Naive thymus-derived CD4-positive, alpha-beta T cell (primary cell): Measurements from ENCODE around the gene B9D1. TPM values are rescaled to one million over a fixed set of nuclear protein-coding genes. Genes with fewer than 3 reads are reported as not detected.

Source experiments
- ATAC-seq: fragments of 150-1000 bp; cut with Tn5 transposase; 2 replicates; pipeline ENCODE4 v1.10.0; 2021; ENCODE audit warnings: mild to moderate bottlenecking, moderate library complexity
- CTCF ChIA-PET: fragments of 350-600 bp; sonication (Branson Sonifier 250); formaldehyde crosslinking; loops from one replicate; lab custom pipeline; 2021; ENCODE audit warnings: antibody characterized with exemption; lab: Charles Lee
- POLR2A ChIA-PET: fragments of 350-600 bp; sonication (Branson Sonifier 250); formaldehyde crosslinking; loops from one replicate; lab custom pipeline; 2021; ENCODE audit warnings: antibody characterized with exemption, inconsistent platforms; lab: Charles Lee
- DNase-seq, 9 donors: peaks; one replicate each; pipeline versions ENCODE4 v3.0.0 to v3.0.0-alpha.2; 2020 to 2022; ENCODE audit warnings: mixed read lengths in 1 of 9
- H3K27ac ChIP-seq: one replicate; pipeline ENCODE4 v1.7.0; 2013; ENCODE audit warnings: mild to moderate bottlenecking, low read depth, low read length, moderate library complexity
- H3K27me3 ChIP-seq, 2 donors: one replicate each; pipeline ENCODE4 v1.7.0; 2013; ENCODE audit warnings: low read length in 2 of 2, mild to moderate bottlenecking in 2 of 2, moderate library complexity in 2 of 2; ENCODE audit not compliant: control insufficient read depth in 2 of 2, insufficient read depth in 2 of 2
- H3K36me3 ChIP-seq, 3 experiments: 1 replicate in 2 of 3; 2 replicates in 1 of 3; pipeline ENCODE4 v1.7.0; 2013; ENCODE audit warnings: low read length in 3 of 3, mild to moderate bottlenecking in 3 of 3, moderate library complexity in 1 of 3; ENCODE audit not compliant: insufficient read depth in 3 of 3, control insufficient read depth in 2 of 3
- H3K4me1 ChIP-seq, 2 donors: one replicate each; pipeline ENCODE4 v1.7.0; 2013; ENCODE audit warnings: low read length in 2 of 2, mild to moderate bottlenecking in 2 of 2, moderate library complexity in 1 of 2; ENCODE audit not compliant: control insufficient read depth in 2 of 2, insufficient read depth in 2 of 2
- H3K4me3 ChIP-seq: 2 replicates; pipeline ENCODE4 v1.7.0; 2013; ENCODE audit warnings: mild to moderate bottlenecking, low read length
- H3K9me3 ChIP-seq, 3 experiments: 1 replicate in 2 of 3; 2 replicates in 1 of 3; pipeline ENCODE4 v1.7.0; 2013; ENCODE audit warnings: low read length in 3 of 3; ENCODE audit not compliant: control insufficient read depth in 2 of 3
- H3K27ac Mint-ChIP-seq, 9 donors: one replicate each; pipeline ENCODE4 v1.8.0; 2020 to 2022; ENCODE audit warnings: mixed read lengths in 9 of 9, mild to moderate bottlenecking in 8 of 9, moderate library complexity in 5 of 9, inconsistent platforms in 2 of 9
- H3K27me3 Mint-ChIP-seq, 5 donors: one replicate each; pipeline ENCODE4 v1.8.0; 2021 to 2022; ENCODE audit warnings: mixed read lengths in 5 of 5, mild to moderate bottlenecking in 1 of 5
- H3K36me3 Mint-ChIP-seq, 5 donors: one replicate each; pipeline ENCODE4 v1.8.0; 2020 to 2022; ENCODE audit warnings: mixed read lengths in 5 of 5, mild to moderate bottlenecking in 3 of 5, inconsistent platforms in 1 of 5
- H3K4me1 Mint-ChIP-seq, 7 donors: one replicate each; pipeline ENCODE4 v1.8.0; 2020 to 2022; ENCODE audit warnings: mixed read lengths in 7 of 7, mild to moderate bottlenecking in 3 of 7, inconsistent platforms in 1 of 7
- H3K4me3 Mint-ChIP-seq, 10 donors: one replicate each; pipeline ENCODE4 v1.8.0; 2020 to 2022; ENCODE audit warnings: mild to moderate bottlenecking in 10 of 10, mixed read lengths in 10 of 10, moderate library complexity in 6 of 10, inconsistent platforms in 2 of 10
- H3K9me3 Mint-ChIP-seq, 11 donors: one replicate each; pipeline ENCODE4 v1.8.0; 2020 to 2022; ENCODE audit warnings: mixed read lengths in 11 of 11, mild to moderate bottlenecking in 4 of 11, inconsistent platforms in 1 of 11, moderate library complexity in 1 of 11
- intact Hi-C, 2 donors: fragments of 100-400 bp; cut with micrococcal nuclease; formaldehyde crosslinking; loops; one replicate each; pipeline ENCODE4 v1.15.1; 2023
- polyA plus RNA-seq, 2 donors: library from polyadenylated mRNA; unstranded; fragments of 300-500 nt; fragmentation: Illumina TruSeq; gene quantifications; one replicate each; pipeline ENCODE4 v1.2.3, GENCODE V29; 2021
- total RNA-seq, 6 experiments: library from RNA in 5 of 6; stranded (reverse) in 5 of 6; gene quantifications; 1 replicate in 5 of 6; 2 replicates in 1 of 6; pipeline ENCODE4 v1.2.3 and lab custom pipeline; 2021 to 2026

B9D1 gene
- total and polyA plus RNA-seq, 7 experiments from 2014 or later = 0.58 to 5.0 (median 2.1) TPM; not detected in 1

GRCh38 chr17:19309701-19310100 is 52.8 kb downstream of the B9D1 start:
- no peak overlapping the region for H3K4me3 ChIP-seq
- CTCF ChIA-PET = no interaction called here

GRCh38 chr17:19308398-19308797 is 54.1 kb downstream of the B9D1 start:
- H3K27ac Mint-ChIP-seq = no peak overlapping the region
- peaks cover 0 to 18% of the 10 kb centered on the region in 2 donors for H3K27me3 ChIP-seq
- ATAC-seq (no peak), DNase-seq (no peak)
- H3K9me3 Mint-ChIP-seq = no peaks in the 10 kb centered on the region
- H3K27me3 Mint-ChIP-seq = peaks cover 23 to 64% (median 43%) of the 10 kb centered on the region in 5 donors
- POLR2A ChIA-PET = no interaction called here
- no peaks in the 10 kb centered on the region for H3K36me3 ChIP-seq
- CTCF ChIA-PET = no interaction called here
- intact Hi-C loops = no loop called here
- H3K9me3 ChIP-seq = no peaks in the 10 kb centered on the region
- H3K4me1 Mint-ChIP-seq = peaks cover 14 to 42% (median 26%) of the 10 kb centered on the region in 7 donors
- H3K27ac ChIP-seq = no peak overlapping the region
- peaks cover 15 to 23% of the 10 kb centered on the region in 2 donors for H3K4me1 ChIP-seq
- peaks cover 0 to 18% (median 10%) of the 10 kb centered on the region in 5 donors for H3K36me3 Mint-ChIP-seq
- no peak overlapping the region for H3K4me3 Mint-ChIP-seq
- no peak overlapping the region for H3K4me3 ChIP-seq

More at GRCh38 chr17:19309701-19310100, 52.8 kb downstream of the B9D1 start:
- Mint-ChIP-seq H3K4me1 (peaks cover 14 to 39% (median 25%) of the 10 kb centered on the region in 7 donors), H3K27ac (no peak overlapping the region), H3K27me3 (peaks cover 23 to 63% (median 47%) of the 10 kb centered on the region in 5 donors), H3K9me3 (no peaks in the 10 kb centered on the region), H3K4me3 (no peak overlapping the region), H3K36me3 (peaks cover 0 to 27% (median 14%) of the 10 kb centered on the region in 5 donors)
- ATAC-seq (no peak), DNase-seq (no peak)
- intact Hi-C loops = no loop called here
- POLR2A ChIA-PET = no interaction called here
- H3K36me3 ChIP-seq = no peaks in the 10 kb centered on the region
- peaks cover 0 to 18% of the 10 kb centered on the region in 2 donors for H3K27me3 ChIP-seq
- no peaks in the 10 kb centered on the region for H3K9me3 ChIP-seq
- no peak overlapping the region for H3K27ac ChIP-seq
- peaks cover 15 to 23% of the 10 kb centered on the region in 2 donors for H3K4me1 ChIP-seq

- DNase-seq (no peak), ATAC-seq (no peak)
- intact Hi-C loops = no loop called here
- Mint-ChIP-seq H3K4me1 (peaks cover 14 to 50% (median 26%) of the 10 kb centered on the region in 7 donors), H3K27ac (peak overlapping the region in 1 of 9 donors; percentile 5), H3K4me3 (peak overlapping the region in 4 of 10 donors; percentile 4 to 71 (median 26)), H3K9me3 (no peaks in the 10 kb centered on the region), H3K36me3 (peaks cover 0 to 15% (median 9%) of the 10 kb centered on the region in 5 donors), H3K27me3 (peaks cover 23 to 57% (median 43%) of the 10 kb centered on the region in 5 donors)
- Histone ChIP-seq H3K4me3 (no peak overlapping the region), H3K4me1 (peaks cover 15 to 23% of the 10 kb centered on the region in 2 donors), H3K27ac (no peak overlapping the region), H3K27me3 (peaks cover 0 to 18% of the 10 kb centered on the region in 2 donors), H3K36me3 (no peaks in the 10 kb centered on the region), H3K9me3 (no peaks in the 10 kb centered on the region)
- ChIA-PET CTCF (no interaction called here), POLR2A (no interaction called here)
Observed at GRCh38 chr17:19307521-19307920, 55.0 kb downstream of the B9D1 start.

- Histone ChIP-seq H3K27me3 (peaks cover 0 to 18% of the 10 kb centered on the region in 2 donors), H3K4me1 (peaks cover 15 to 23% of the 10 kb centered on the region in 2 donors), H3K27ac (no peak overlapping the region), H3K4me3 (no peak overlapping the region), H3K36me3 (no peaks in the 10 kb centered on the region), H3K9me3 (no peaks in the 10 kb centered on the region)
- DNase-seq (peak in 8 of 9 donors; percentile 26 to 83 (median 73)), ATAC-seq (peak; percentile 89)
- H3K36me3 Mint-ChIP-seq = peaks cover 0 to 7% (median 1%) of the 10 kb centered on the region in 5 donors
- intact Hi-C loops = loop anchor here in 1 of 2 donors (1.0 kb wide), 1 partner anchor 30 kb away; no protein-coding TSS in a partner anchor
- H3K27me3 Mint-ChIP-seq = peaks cover 23 to 58% (median 43%) of the 10 kb centered on the region in 5 donors
- H3K4me3 Mint-ChIP-seq = peak overlapping the region in 9 of 10 donors; percentile 34 to 80 (median 57)
- ChIA-PET CTCF (interaction anchor here (1.1 kb wide), 1 partner anchor 32 kb away, joined by 3 read pairs; no protein-coding TSS in a partner anchor), POLR2A (interaction anchor here (0.6 to 1.0 kb wide), 3 partner anchors 30 to 282 kb away, joined by 4 to 7 read pairs (median 6); no protein-coding TSS in a partner anchor)
- no peaks in the 10 kb centered on the region for H3K9me3 Mint-ChIP-seq
- peak overlapping the region in 7 of 9 donors; percentile 9 to 79 (median 63) for H3K27ac Mint-ChIP-seq
- H3K4me1 Mint-ChIP-seq = peaks cover 14 to 42% (median 26%) of the 10 kb centered on the region in 7 donors
Observed at GRCh38 chr17:19306160-19307111, 56.1 kb downstream of the B9D1 start.

GRCh38 chr17:19305761-19306159 is 56.8 kb downstream of the B9D1 start:
- ChIA-PET CTCF (interaction anchor here (1.1 kb wide), 1 partner anchor 32 kb away, joined by 3 read pairs; no protein-coding TSS in a partner anchor), POLR2A (interaction anchor here (0.6 to 1.0 kb wide), 2 partner anchors 29 to 33 kb away, joined by 4 to 6 read pairs; no protein-coding TSS in a partner anchor)
- H3K9me3 ChIP-seq = no peaks in the 10 kb centered on the region
- peaks cover 15 to 23% of the 10 kb centered on the region in 2 donors for H3K4me1 ChIP-seq
- H3K4me3 Mint-ChIP-seq = peak overlapping the region in 7 of 10 donors; percentile 34 to 80 (median 60)
- H3K27ac ChIP-seq = no peak overlapping the region
- H3K36me3 ChIP-seq = no peaks in the 10 kb centered on the region
- no peak for DNase-seq
- no peaks in the 10 kb centered on the region for H3K9me3 Mint-ChIP-seq
- H3K36me3 Mint-ChIP-seq = peaks cover 0 to 10% (median 0%) of the 10 kb centered on the region in 5 donors
- no peak overlapping the region for H3K4me3 ChIP-seq
- H3K4me1 Mint-ChIP-seq = peaks cover 14 to 40% (median 26%) of the 10 kb centered on the region in 7 donors
- peak overlapping the region in 3 of 9 donors; percentile 63 to 79 (median 72) for H3K27ac Mint-ChIP-seq
- H3K27me3 ChIP-seq = peaks cover 0 to 18% of the 10 kb centered on the region in 2 donors
- no peak for ATAC-seq
- peaks cover 23 to 60% (median 46%) of the 10 kb centered on the region in 5 donors for H3K27me3 Mint-ChIP-seq
- intact Hi-C loops = loop anchor here in 1 of 2 donors (1.0 kb wide), 1 partner anchor 29 kb away; no protein-coding TSS in a partner anchor

GRCh38 chr17:19305256-19305655 is 57.3 kb downstream of the B9D1 start:
- Histone ChIP-seq H3K27me3 (peaks cover 0 to 18% of the 10 kb centered on the region in 2 donors), H3K9me3 (no peaks in the 10 kb centered on the region)
- POLR2A ChIA-PET = no interaction called here

More at GRCh38 chr17:19305256-19305655, 57.3 kb downstream of the B9D1 start:
- Mint-ChIP-seq H3K36me3 (peaks cover 0 to 10% (median 0%) of the 10 kb centered on the region in 5 donors), H3K4me3 (peak overlapping the region in 2 of 10 donors; percentile 32 to 80), H3K27me3 (peaks cover 23 to 56% (median 43%) of the 10 kb centered on the region in 5 donors), H3K9me3 (no peaks in the 10 kb centered on the region), H3K27ac (peak overlapping the region in 1 of 9 donors; percentile 43), H3K4me1 (peaks cover 14 to 40% (median 26%) of the 10 kb centered on the region in 7 donors)
- intact Hi-C loops = no loop called here
- Histone ChIP-seq H3K4me3 (no peak overlapping the region), H3K27ac (no peak overlapping the region), H3K4me1 (peaks cover 15 to 23% of the 10 kb centered on the region in 2 donors), H3K36me3 (no peaks in the 10 kb centered on the region)
- no peak for DNase-seq
- CTCF ChIA-PET = no interaction called here
- no peak for ATAC-seq
